GM18867 (cell line): Measurements from ENCODE around the gene DDX4.

Experiments
- ATAC-seq: cut with Tn5 transposase; IDR thresholded peaks from one replicate; pipeline ENCODE4 v1.9.1; 2021; ENCODE audit warnings: mild to moderate bottlenecking, moderate library complexity; ENCODE audit not compliant: unreplicated experiment

DDX4 gene

GRCh38 chr5:55864606-55865541 lies 127.0 kb downstream of the DDX4 start:
- no peak for ATAC-seq

- no peak for ATAC-seq
Observed at GRCh38 chr5:55865831-55866230, 128.0 kb downstream of the DDX4 start.

- ATAC-seq = no peak
Observed at GRCh38 chr5:55866485-55866884, 128.6 kb downstream of the DDX4 start.
